ENCODE data around the gene HOXB8. TPM values are rescaled to one million over a fixed set of nuclear protein-coding genes. Genes with fewer than 3 reads are reported as not detected.

HOXB8 gene
- polyA plus RNA-seq, 2 donors: not detected

GRCh38 chr17:48569240-48569582 lies 45.9 kb downstream of the HOXB8 start:
- H3K4me1 ChIP-seq (ENCODE audit: control insufficient read depth in 2 of 2, insufficient read depth in 2 of 2, low read length in 1 of 2): peaks cover 0 to 6% of the 10 kb centered on the region in 2 donors
- H3K27ac ChIP-seq (ENCODE audit: low read depth in 2 of 2, low read length in 1 of 2): peak overlapping the region; percentile 57 to 62
- no peaks in the 10 kb centered on the region for H3K9me3 ChIP-seq (ENCODE audit: control insufficient read depth in 2 of 2, insufficient read depth in 1 of 2, low read depth in 1 of 2, low read length in 1 of 2)
- peak overlapping the region in 1 of 2 donors; percentile 12 for H3K4me3 ChIP-seq (ENCODE audit: low read depth in 1 of 2, low read length in 2 of 2)
- H3K36me3 ChIP-seq (ENCODE audit: control insufficient read depth in 2 of 2, insufficient read depth in 2 of 2, low read length in 1 of 2): no peaks in the 10 kb centered on the region
- H3K27me3 ChIP-seq (ENCODE audit: control insufficient read depth in 1 of 2, insufficient read depth in 2 of 2, low read length in 2 of 2): no peaks in the 10 kb centered on the region
- WGBS, 2 donors: 31 to 33% methylated on average over 3 of the region's 3 CpGs

GRCh38 chr17:48568499-48569239 lies 46.4 kb downstream of the HOXB8 start:
- H3K27me3 ChIP-seq (ENCODE audit: control insufficient read depth in 1 of 2, insufficient read depth in 2 of 2, low read length in 2 of 2): no peaks in the 10 kb centered on the region
- H3K27ac ChIP-seq (ENCODE audit: low read depth in 2 of 2, low read length in 1 of 2): peak overlapping the region; percentile 57 to 78
- WGBS, 2 donors: 24 to 31% methylated on average over 33 of the region's 33 CpGs
- peaks cover 2 to 7% of the 10 kb centered on the region in 2 donors for H3K4me1 ChIP-seq (ENCODE audit: control insufficient read depth in 2 of 2, insufficient read depth in 2 of 2, low read length in 1 of 2)
- no peaks in the 10 kb centered on the region for H3K9me3 ChIP-seq (ENCODE audit: control insufficient read depth in 2 of 2, insufficient read depth in 1 of 2, low read depth in 1 of 2, low read length in 1 of 2)
- peak overlapping the region in 1 of 2 donors; percentile 12 for H3K4me3 ChIP-seq (ENCODE audit: low read depth in 1 of 2, low read length in 2 of 2)
- H3K36me3 ChIP-seq (ENCODE audit: control insufficient read depth in 2 of 2, insufficient read depth in 2 of 2, low read length in 1 of 2): no peaks in the 10 kb centered on the region

GRCh38 chr17:48567646-48568354 lies 47.3 kb downstream of the HOXB8 start:
- Histone ChIP-seq H3K36me3 (ENCODE audit: control insufficient read depth in 2 of 2, insufficient read depth in 2 of 2, low read length in 1 of 2) (no peaks in the 10 kb centered on the region), H3K27ac (ENCODE audit: low read depth in 2 of 2, low read length in 1 of 2) (peak overlapping the region; percentile 76 to 86), H3K4me3 (ENCODE audit: low read depth in 1 of 2, low read length in 2 of 2) (peak overlapping the region in 1 of 2 donors; percentile 1), H3K27me3 (ENCODE audit: control insufficient read depth in 1 of 2, insufficient read depth in 2 of 2, low read length in 2 of 2) (no peaks in the 10 kb centered on the region), H3K4me1 (ENCODE audit: control insufficient read depth in 2 of 2, insufficient read depth in 2 of 2, low read length in 1 of 2) (peaks cover 2 to 7% of the 10 kb centered on the region in 2 donors), H3K9me3 (ENCODE audit: control insufficient read depth in 2 of 2, insufficient read depth in 1 of 2, low read depth in 1 of 2, low read length in 1 of 2) (no peaks in the 10 kb centered on the region)
- 45 to 50% methylated on average over 2 of the region's 2 CpGs for WGBS, 2 donors

- Histone ChIP-seq H3K9me3 (ENCODE audit: control insufficient read depth in 2 of 2, insufficient read depth in 1 of 2, low read depth in 1 of 2, low read length in 1 of 2) (no peaks in the 10 kb centered on the region), H3K36me3 (ENCODE audit: control insufficient read depth in 2 of 2, insufficient read depth in 2 of 2, low read length in 1 of 2) (no peaks in the 10 kb centered on the region), H3K4me3 (ENCODE audit: low read depth in 1 of 2, low read length in 2 of 2) (peak overlapping the region in 1 of 2 donors; percentile 1), H3K27ac (ENCODE audit: low read depth in 2 of 2, low read length in 1 of 2) (peak overlapping the region; percentile 76 to 86), H3K4me1 (ENCODE audit: control insufficient read depth in 2 of 2, insufficient read depth in 2 of 2, low read length in 1 of 2) (peaks cover 3 to 7% of the 10 kb centered on the region in 2 donors), H3K27me3 (ENCODE audit: control insufficient read depth in 1 of 2, insufficient read depth in 2 of 2, low read length in 2 of 2) (no peaks in the 10 kb centered on the region)
- WGBS, 2 donors: 46 to 50% methylated on average over 6 of the region's 6 CpGs
Observed at GRCh38 chr17:48567209-48567608, 47.9 kb downstream of the HOXB8 start.

GRCh38 chr17:48566717-48567116 lies 48.4 kb downstream of the HOXB8 start:
- Histone ChIP-seq H3K4me1 (ENCODE audit: control insufficient read depth in 2 of 2, insufficient read depth in 2 of 2, low read length in 1 of 2) (peaks cover 5 to 7% of the 10 kb centered on the region in 2 donors), H3K36me3 (ENCODE audit: control insufficient read depth in 2 of 2, insufficient read depth in 2 of 2, low read length in 1 of 2) (no peaks in the 10 kb centered on the region), H3K4me3 (ENCODE audit: low read depth in 1 of 2, low read length in 2 of 2) (no peak overlapping the region), H3K27me3 (ENCODE audit: control insufficient read depth in 1 of 2, insufficient read depth in 2 of 2, low read length in 2 of 2) (no peaks in the 10 kb centered on the region), H3K9me3 (ENCODE audit: control insufficient read depth in 2 of 2, insufficient read depth in 1 of 2, low read depth in 1 of 2, low read length in 1 of 2) (no peaks in the 10 kb centered on the region), H3K27ac (ENCODE audit: low read depth in 2 of 2, low read length in 1 of 2) (peak overlapping the region; percentile 76 to 86)
- WGBS, 2 donors: 48 to 50% methylated on average over 2 of the region's 2 CpGs

- no peaks in the 10 kb centered on the region for H3K27me3 ChIP-seq (ENCODE audit: control insufficient read depth in 1 of 2, insufficient read depth in 2 of 2, low read length in 2 of 2)
- H3K4me3 ChIP-seq (ENCODE audit: low read depth in 1 of 2, low read length in 2 of 2): no peak overlapping the region
- WGBS, 2 donors: 58 to 71% methylated on average over 4 of the region's 4 CpGs
- no peaks in the 10 kb centered on the region for H3K36me3 ChIP-seq (ENCODE audit: control insufficient read depth in 2 of 2, insufficient read depth in 2 of 2, low read length in 1 of 2)
- no peaks in the 10 kb centered on the region for H3K9me3 ChIP-seq (ENCODE audit: control insufficient read depth in 2 of 2, insufficient read depth in 1 of 2, low read depth in 1 of 2, low read length in 1 of 2)
- H3K27ac ChIP-seq (ENCODE audit: low read depth in 2 of 2, low read length in 1 of 2): peak overlapping the region in 1 of 2 donors; percentile 24
- peaks cover 5 to 7% of the 10 kb centered on the region in 2 donors for H3K4me1 ChIP-seq (ENCODE audit: control insufficient read depth in 2 of 2, insufficient read depth in 2 of 2, low read length in 1 of 2)
Observed at GRCh38 chr17:48565925-48566710, 49.0 kb downstream of the HOXB8 start.

- 57 to 58% methylated on average over 2 of the region's 2 CpGs for WGBS, 2 donors
- Histone ChIP-seq H3K27ac (ENCODE audit: low read depth in 2 of 2, low read length in 1 of 2) (peak overlapping the region; percentile 33 to 75), H3K4me1 (ENCODE audit: control insufficient read depth in 2 of 2, insufficient read depth in 2 of 2, low read length in 1 of 2) (peaks cover 7 to 8% of the 10 kb centered on the region in 2 donors), H3K4me3 (ENCODE audit: low read depth in 1 of 2, low read length in 2 of 2) (peak overlapping the region; percentile 45 to 54), H3K36me3 (ENCODE audit: control insufficient read depth in 2 of 2, insufficient read depth in 2 of 2, low read length in 1 of 2) (no peaks in the 10 kb centered on the region), H3K27me3 (ENCODE audit: control insufficient read depth in 1 of 2, insufficient read depth in 2 of 2, low read length in 2 of 2) (no peaks in the 10 kb centered on the region), H3K9me3 (ENCODE audit: control insufficient read depth in 2 of 2, insufficient read depth in 1 of 2, low read depth in 1 of 2, low read length in 1 of 2) (no peaks in the 10 kb centered on the region)
Observed at GRCh38 chr17:48565022-48565554, 50.0 kb downstream of the HOXB8 start.

- Histone ChIP-seq H3K27me3 (ENCODE audit: control insufficient read depth in 1 of 2, insufficient read depth in 2 of 2, low read length in 2 of 2) (no peaks in the 10 kb centered on the region), H3K4me1 (ENCODE audit: control insufficient read depth in 2 of 2, insufficient read depth in 2 of 2, low read length in 1 of 2) (peaks cover 11 to 12% of the 10 kb centered on the region in 2 donors), H3K36me3 (ENCODE audit: control insufficient read depth in 2 of 2, insufficient read depth in 2 of 2, low read length in 1 of 2) (no peaks in the 10 kb centered on the region), H3K27ac (ENCODE audit: low read depth in 2 of 2, low read length in 1 of 2) (peak overlapping the region; percentile 75 to 86), H3K9me3 (ENCODE audit: control insufficient read depth in 2 of 2, insufficient read depth in 1 of 2, low read depth in 1 of 2, low read length in 1 of 2) (no peaks in the 10 kb centered on the region), H3K4me3 (ENCODE audit: low read depth in 1 of 2, low read length in 2 of 2) (peak overlapping the region; percentile 45 to 54)
- 10 to 13% methylated on average over 73 of the region's 73 CpGs for WGBS, 2 donors
Observed at GRCh38 chr17:48564188-48565021, 50.7 kb downstream of the HOXB8 start.
